ENCODE measurements around the gene ZNF496. TPM values are rescaled to one million over a fixed set of nuclear protein-coding genes. Genes with fewer than 3 reads are reported as not detected.

The ZNF496 gene
- total and polyA plus RNA-seq, 2 of the 13 experiments (the other 11 are each of a cell fraction or from before 2014, with no cell fraction given), result 14.8 to 18.6 TPM

- no peaks in the 10 kb centered on the region for H4K20me1 ChIP-seq (ENCODE audit: insufficient read depth, low read length)
- ChIA-PET POLR2A (interaction anchor here (1.2 kb wide), 1 partner anchor 15 kb away, joined by 3 read pairs; no protein-coding TSS in a partner anchor), CTCF (ENCODE audit: low intra/inter-chr PET ratio, low total read pairs) (no interaction called here)
- H2AFZ ChIP-seq (ENCODE audit: low read length), result no peak overlapping the region
- BruUV-seq (replicated peaks), result no TSS peak
- WGBS (ENCODE audit: low lambda C conversion rate), result 23% methylated on average over 2 of the region's 4 CpGs
- no peaks in the 10 kb centered on the region for H3K27me3 ChIP-seq (ENCODE audit: control insufficient read depth in 1 of 2, insufficient read depth in 2 of 2, low read length in 2 of 2)
- H3K4me2 ChIP-seq (ENCODE audit: low read depth, low read length), result no peak overlapping the region
- no peak overlapping the region for H3K9ac ChIP-seq (ENCODE audit: insufficient read depth, low read depth, low read length)
- in situ Hi-C loops (cut with HindIII; ENCODE audit: extremely low pct_ligation_motif_present, low pct_unique_long_range_greater_than_20kb), result no loop called here
- intact Hi-C loops (cut with micrococcal nuclease; ENCODE audit: unreplicated experiment), result no loop called here
- H3K4me3 ChIP-seq (replicated peaks in 1 of 3; ENCODE audit: insufficient read depth in 1 of 3, low read depth in 2 of 3, low read length in 3 of 3), result no peak overlapping the region
- no peak overlapping the region for H3K27ac ChIP-seq (ENCODE audit: extremely low read length, insufficient read depth, low read length)
- no peaks in the 10 kb centered on the region for H3K79me2 ChIP-seq (ENCODE audit: insufficient read depth, low read length)
- H3K4me1 ChIP-seq (ENCODE audit: insufficient read depth, low read length), result peaks cover 13% of the 10 kb centered on the region
- no peaks in the 10 kb centered on the region for H3K9me3 ChIP-seq (ENCODE audit: low read length)
- ATAC-seq, result peak; percentile 57
- peak; percentile 63 for FAIRE-seq
- DNase-seq (ENCODE audit: low spot score), result peak; percentile 39
- no peaks in the 10 kb centered on the region for H3K36me3 ChIP-seq (replicated peaks in 1 of 2; ENCODE audit: control insufficient read depth in 1 of 2, insufficient read depth in 2 of 2, low read length in 2 of 2)
- no peak for TF ChIP-seq RBAK (CRISPR knock-in tag; IDR thresholded peaks at IDR 0.05)
- TF ChIP-seq NR2F6 (IDR thresholded peaks at IDR 0.05), result no peak
- 0 out of 2 replicates have a peak, but pooled peaks have one; percentile 14 for TF ChIP-seq NR2F6 (CRISPR knock-in tag; IDR thresholded peaks at IDR 0.05)
- peak; percentile 16; the same call in 1 of the 2 replicates for TF ChIP-seq SAP130 (CRISPR knock-in tag; IDR thresholded peaks at IDR 0.05; ENCODE audit: low read depth)
- TF ChIP-seq SALL1 (CRISPR knock-in tag; IDR thresholded peaks at IDR 0.05), result peak; percentile 41; the same call in 1 of the 2 replicates
- no peak for TF ChIP-seq EHMT2 (IDR thresholded peaks at IDR 0.05; ENCODE audit: borderline replicate concordance, low read depth, low read length)
- TF ChIP-seq RXRB (CRISPR knock-in tag; IDR thresholded peaks at IDR 0.05; ENCODE audit: borderline replicate concordance), result 0 out of 2 replicates have a peak, but pooled peaks have one; percentile 33
- no peak for TF ChIP-seq GATAD1 (CRISPR knock-in tag; IDR thresholded peaks at IDR 0.05)
- TF ChIP-seq POLR2AphosphoS5 (IDR thresholded peaks at IDR 0.05; ENCODE audit: low read depth, low read length), result no peak
- TF ChIP-seq TBX2 (CRISPR knock-in tag; IDR thresholded peaks at IDR 0.05; ENCODE audit: borderline replicate concordance), result 0 out of 2 replicates have a peak, but pooled peaks have one; percentile 31
- TF ChIP-seq, protein P1, sequence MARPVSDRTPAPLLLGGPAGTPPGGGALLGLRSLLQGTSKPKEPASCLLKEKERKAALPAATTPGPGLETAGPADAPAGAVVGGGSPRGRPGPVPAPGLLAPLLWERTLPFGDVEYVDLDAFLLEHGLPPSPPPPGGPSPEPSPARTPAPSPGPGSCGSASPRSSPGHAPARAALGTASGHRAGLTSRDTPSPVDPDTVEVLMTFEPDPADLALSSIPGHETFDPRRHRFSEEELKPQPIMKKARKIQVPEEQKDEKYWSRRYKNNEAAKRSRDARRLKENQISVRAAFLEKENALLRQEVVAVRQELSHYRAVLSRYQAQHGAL (CRISPR knock-in tag; IDR thresholded peaks at IDR 0.05; ENCODE audit: not compliant biosample characterization), result no peak
- no peak for TF ChIP-seq ZNF7 (CRISPR knock-in tag; IDR thresholded peaks at IDR 0.05)
- 0 out of 2 replicates have a peak, but pooled peaks have one; percentile 9 for TF ChIP-seq ELF3 (CRISPR knock-in tag; IDR thresholded peaks at IDR 0.05)
- 0 out of 2 replicates have a peak, but pooled peaks have one; percentile 19 for TF ChIP-seq RCOR2 (CRISPR knock-in tag; IDR thresholded peaks at IDR 0.05)
- TF ChIP-seq SMAD3 (CRISPR knock-in tag; IDR thresholded peaks at IDR 0.05), result 0 out of 2 replicates have a peak, but pooled peaks have one; percentile 17
- TF ChIP-seq MED1 (CRISPR knock-in tag; IDR thresholded peaks at IDR 0.05), result peak; percentile 45; the same call in 1 of the 2 replicates
- TF ChIP-seq, protein P2, sequence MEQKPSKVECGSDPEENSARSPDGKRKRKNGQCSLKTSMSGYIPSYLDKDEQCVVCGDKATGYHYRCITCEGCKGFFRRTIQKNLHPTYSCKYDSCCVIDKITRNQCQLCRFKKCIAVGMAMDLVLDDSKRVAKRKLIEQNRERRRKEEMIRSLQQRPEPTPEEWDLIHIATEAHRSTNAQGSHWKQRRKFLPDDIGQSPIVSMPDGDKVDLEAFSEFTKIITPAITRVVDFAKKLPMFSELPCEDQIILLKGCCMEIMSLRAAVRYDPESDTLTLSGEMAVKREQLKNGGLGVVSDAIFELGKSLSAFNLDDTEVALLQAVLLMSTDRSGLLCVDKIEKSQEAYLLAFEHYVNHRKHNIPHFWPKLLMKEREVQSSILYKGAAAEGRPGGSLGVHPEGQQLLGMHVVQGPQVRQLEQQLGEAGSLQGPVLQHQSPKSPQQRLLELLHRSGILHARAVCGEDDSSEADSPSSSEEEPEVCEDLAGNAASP (CRISPR knock-in tag; IDR thresholded peaks at IDR 0.05; ENCODE audit: borderline replicate concordance), result 0 out of 2 replicates have a peak, but pooled peaks have one; percentile 20
- TF ChIP-seq HDAC1 (CRISPR knock-in tag; IDR thresholded peaks at IDR 0.05), result 0 out of 2 replicates have a peak, but pooled peaks have one; percentile 19
- TF ChIP-seq ZNF124 (CRISPR knock-in tag; IDR thresholded peaks at IDR 0.05), result no peak
- TF ChIP-seq PAXIP1 (CRISPR knock-in tag; conservative IDR thresholded peaks at IDR 0.05), result peak; percentile 56
- no peak for TF ChIP-seq REXO4 (CRISPR knock-in tag; IDR thresholded peaks at IDR 0.05; ENCODE audit: borderline replicate concordance)
- 0 out of 2 replicates have a peak, but pooled peaks have one; percentile 27 for TF ChIP-seq ZNF878 (CRISPR knock-in tag; IDR thresholded peaks at IDR 0.05)
- TF ChIP-seq MBD4 (IDR thresholded peaks at IDR 0.05; ENCODE audit: borderline replicate concordance, low read length), result no peak
Measured at GRCh38 chr1:247345881-247346280, 14.2 kb upstream of the ZNF496 start.
